H9 (cell line): ENCODE data around the gene PARD6G. TPM values are rescaled to one million over a fixed set of nuclear protein-coding genes. Genes with fewer than 3 reads are reported as not detected.

Source experiments
- DNase-seq: peaks from one replicate; pipeline ENCODE4 v3.0.0-alpha.2; 2017
- H2AFZ ChIP-seq: one replicate; pipeline ENCODE4 v1.6.1; 2013; ENCODE audit warnings: mild to moderate bottlenecking, low read length, control low read depth, moderate library complexity
- H2AK5ac ChIP-seq: 2 replicates; pipeline ENCODE4 v1.6.1; 2013; ENCODE audit warnings: low read length, control low read depth, mixed read lengths; ENCODE audit not compliant: insufficient read length
- H2BK120ac ChIP-seq: one replicate; pipeline ENCODE4 v1.6.1; 2013; ENCODE audit warnings: low read depth, mild to moderate bottlenecking, low read length, control low read depth, inconsistent platforms; ENCODE audit not compliant: poor library complexity, severe bottlenecking
- H2BK12ac ChIP-seq: 2 replicates; pipeline ENCODE4 v1.6.1; 2013; ENCODE audit warnings: low read length, control low read depth, mixed read lengths, low read depth; ENCODE audit not compliant: insufficient read length
- H2BK15ac ChIP-seq: 2 replicates; pipeline ENCODE4 v1.6.1; 2013; ENCODE audit warnings: low read depth, low read length, control low read depth
- H2BK20ac ChIP-seq: one replicate; pipeline ENCODE4 v1.6.1; 2013; ENCODE audit warnings: low read depth, mild to moderate bottlenecking, low read length, control low read depth, inconsistent platforms; ENCODE audit not compliant: poor library complexity, severe bottlenecking
- H2BK5ac ChIP-seq: 2 replicates; pipeline ENCODE4 v1.6.1; 2013; ENCODE audit warnings: low read length, control low read depth, mixed read lengths; ENCODE audit not compliant: insufficient read length
- H3K14ac ChIP-seq: 2 replicates; pipeline ENCODE4 v1.6.1; 2013; ENCODE audit warnings: low read length, control low read depth; ENCODE audit not compliant: insufficient read depth
- H3K18ac ChIP-seq: 2 replicates; pipeline ENCODE4 v1.6.1; 2013; ENCODE audit warnings: low read depth, mild to moderate bottlenecking, mixed read lengths, low read length, control low read depth; ENCODE audit not compliant: insufficient read length
- H3K23ac ChIP-seq: 2 replicates; pipeline ENCODE4 v1.6.1; 2013; ENCODE audit warnings: low read length, control low read depth, mixed read lengths, low read depth; ENCODE audit not compliant: insufficient read length
- H3K23me2 ChIP-seq: 2 replicates; pipeline ENCODE4 v1.6.1; 2013; ENCODE audit warnings: low read depth, mild to moderate bottlenecking, mixed read lengths, low read length, control low read depth; ENCODE audit not compliant: insufficient read length, poor library complexity, severe bottlenecking
- H3K27ac ChIP-seq: 2 replicates; pipeline ENCODE4 v1.5.1; 2013; ENCODE audit warnings: low read length, control low read depth, mixed read lengths, low read depth; ENCODE audit not compliant: insufficient read length
- H3K27me3 ChIP-seq: 2 replicates; pipeline ENCODE4 v1.6.1; 2013; ENCODE audit warnings: low read length, control low read depth, inconsistent platforms; ENCODE audit not compliant: insufficient read depth
- H3K4ac ChIP-seq: 2 replicates; pipeline ENCODE4 v1.6.1; 2013; ENCODE audit warnings: low read depth, mild to moderate bottlenecking, control low read depth, inconsistent platforms, low read length, moderate library complexity
- H3K4me1 ChIP-seq: 2 replicates; pipeline ENCODE4 v1.6.1; 2013; ENCODE audit warnings: low read length, control low read depth, inconsistent platforms; ENCODE audit not compliant: insufficient read depth
- H3K4me2 ChIP-seq: 2 replicates; pipeline ENCODE4 v1.6.1; 2013; ENCODE audit warnings: low read length, control low read depth, mixed read lengths; ENCODE audit not compliant: insufficient read length, insufficient read depth
- H3K56ac ChIP-seq: 2 replicates; pipeline ENCODE4 v1.6.1; 2013; ENCODE audit warnings: low read depth, mild to moderate bottlenecking, mixed read lengths, low read length, control low read depth; ENCODE audit not compliant: insufficient read length
- H3K79me1 ChIP-seq: 2 replicates; pipeline ENCODE4 v1.6.1; 2013; ENCODE audit warnings: low read depth, mild to moderate bottlenecking, moderate library complexity, low read length, control low read depth, inconsistent platforms; ENCODE audit not compliant: insufficient read depth, poor library complexity, severe bottlenecking
- H3K79me2 ChIP-seq: 2 replicates; pipeline ENCODE4 v1.6.1; 2013; ENCODE audit warnings: low read length, control low read depth, inconsistent platforms; ENCODE audit not compliant: insufficient read depth
- H3K9ac ChIP-seq: 2 replicates; pipeline ENCODE4 v1.6.1; 2013; ENCODE audit warnings: low read length, control low read depth, mixed read lengths; ENCODE audit not compliant: insufficient read length; ENCODE audit errors: extremely low read depth
- H3K9me3 ChIP-seq: one replicate; pipeline ENCODE4 v1.6.1; 2013; ENCODE audit warnings: low read depth, low read length, inconsistent platforms; ENCODE audit not compliant: control insufficient read depth
- H3T11ph ChIP-seq: one replicate; pipeline ENCODE4 v1.6.1; 2013; ENCODE audit warnings: mild to moderate bottlenecking, low read length, control low read depth, inconsistent platforms
- H4K20me1 ChIP-seq: one replicate; pipeline ENCODE4 v1.6.1; 2013; ENCODE audit not compliant: control insufficient read depth, insufficient read length, insufficient read depth
- H4K5ac ChIP-seq: 2 replicates; pipeline ENCODE4 v1.6.1; 2013; ENCODE audit warnings: low read depth, mild to moderate bottlenecking, mixed read lengths, low read length, control low read depth; ENCODE audit not compliant: insufficient read length
- H4K8ac ChIP-seq: replicated peaks from 2 replicates; pipeline ENCODE4 v1.6.1; 2013; ENCODE audit warnings: low read length, control low read depth, mixed read lengths, low read depth; ENCODE audit not compliant: insufficient read length
- H4K91ac ChIP-seq: 2 replicates; pipeline ENCODE4 v1.6.1; 2013; ENCODE audit warnings: low read depth, mild to moderate bottlenecking, moderate library complexity, mixed read lengths, low read length, control low read depth; ENCODE audit not compliant: insufficient read length
- H3K27ac Mint-ChIP-seq, 3 experiments: 2 replicates in 2 of 3; 3 replicates in 1 of 3; pipeline ENCODE4 v1.8.0; 2020 to 2021; ENCODE audit warnings: mixed read lengths in 3 of 3, mild to moderate bottlenecking in 1 of 3, moderate library complexity in 1 of 3
- H3K27me3 Mint-ChIP-seq: 2 replicates; pipeline ENCODE4 v1.8.0; 2021; ENCODE audit warnings: low read depth, mild to moderate bottlenecking, moderate library complexity, mixed read lengths
- H3K36me3 Mint-ChIP-seq, 3 experiments: 2 replicates in 2 of 3; 3 replicates in 1 of 3; pipeline ENCODE4 v1.8.0; 2020 to 2021; ENCODE audit warnings: low read depth in 3 of 3, mixed read lengths in 3 of 3; ENCODE audit not compliant: insufficient read depth in 1 of 3
- H3K4me1 Mint-ChIP-seq, 2 experiments: 2 replicates each; pipeline ENCODE4 v1.8.0; 2020; ENCODE audit warnings: mixed read lengths in 2 of 2
- H3K4me3 Mint-ChIP-seq, 2 experiments: 2 replicates in 1 of 2; 3 replicates in 1 of 2; pipeline ENCODE4 v1.8.0; 2020 to 2021; ENCODE audit warnings: mild to moderate bottlenecking in 2 of 2, mixed read lengths in 2 of 2, moderate library complexity in 1 of 2
- H3K9me3 Mint-ChIP-seq, 2 experiments: 2 replicates in 1 of 2; 3 replicates in 1 of 2; pipeline ENCODE4 v1.8.0; 2020; ENCODE audit warnings: mild to moderate bottlenecking in 2 of 2, mixed read lengths in 2 of 2, moderate library complexity in 1 of 2
- CTCF ChIP-seq: fragments of 200-600 bp; sonication (generic); conservative IDR thresholded peaks from 3 replicates; pipeline ENCODE4 v1.8.0; 2021; ENCODE audit warnings: antibody characterized with exemption, mild to moderate bottlenecking
- WGBS: extraction: QIAGEN DNeasy Blood & Tissue Kit; methylation state at CpG from one replicate; pipeline ENCODE4 v1.1.7; 2013; ENCODE audit warnings: missing lambda C conversion rate, low lambda C conversion rate, mixed read lengths; ENCODE audit not compliant: insufficient read length; ENCODE audit errors: extremely low coverage; 5-methylcytosine and 5-hydroxymethylcytosine counted together
- total RNA-seq: library from RNA; stranded (reverse); gene quantifications from 2 replicates; pipeline ENCODE4 v1.2.1, GENCODE V29; 2021

Gene PARD6G
- total RNA-seq, 1 experiment from 2014 or later = 11.2 TPM

GRCh38 chr18:80210312-80211083 is 36.8 kb downstream of the PARD6G start:
- no peak overlapping the region for H2BK12ac ChIP-seq
- H3K9me3 Mint-ChIP-seq = no peaks in the 10 kb centered on the region; a peak in 1 of 5 replicates
- H3K27me3 ChIP-seq = no peaks in the 10 kb centered on the region
- no peak overlapping the region for H3T11ph ChIP-seq
- no peaks in the 10 kb centered on the region for H3K9me3 ChIP-seq
- no peak overlapping the region for H3K56ac ChIP-seq
- no peak overlapping the region for H3K18ac ChIP-seq
- no peak overlapping the region for H3K4ac ChIP-seq
- no peak overlapping the region for H2BK20ac ChIP-seq
- peaks cover 1 to 6% of the 10 kb centered on the region in 2 experiments for H3K4me1 Mint-ChIP-seq
- H2BK120ac ChIP-seq = no peak overlapping the region
- H4K91ac ChIP-seq = no peak overlapping the region
- no peaks in the 10 kb centered on the region; the same call in 1 of the 2 replicates for H3K4me1 ChIP-seq
- H2AFZ ChIP-seq = no peak overlapping the region
- H3K14ac ChIP-seq = no peak overlapping the region
- H3K36me3 Mint-ChIP-seq = no peaks in the 10 kb centered on the region
- H4K8ac ChIP-seq = no peak overlapping the region
- no CpG with 5 or more reads among the region's 6 CpGs for WGBS
- no peak overlapping the region for H3K4me3 Mint-ChIP-seq
- TF ChIP-seq CTCF = no peak
- no peak overlapping the region for H2BK15ac ChIP-seq
- H3K9ac ChIP-seq = no peak overlapping the region
- no peak overlapping the region for H3K4me2 ChIP-seq
- no peak overlapping the region for H2AK5ac ChIP-seq
- no peaks in the 10 kb centered on the region for H3K23me2 ChIP-seq
- no peaks in the 10 kb centered on the region for H3K79me2 ChIP-seq
- no peaks in the 10 kb centered on the region for H3K79me1 ChIP-seq
- H3K27ac Mint-ChIP-seq = no peak overlapping the region
- no peak overlapping the region for H3K27ac ChIP-seq
- no peak overlapping the region for H3K23ac ChIP-seq
- H2BK5ac ChIP-seq = no peak overlapping the region
- no peak overlapping the region for H4K5ac ChIP-seq
- H4K20me1 ChIP-seq = no peaks in the 10 kb centered on the region
- DNase-seq = no peak
- no peaks in the 10 kb centered on the region for H3K27me3 Mint-ChIP-seq
